HEK293T (cell line): ENCODE results near the gene SNED1.

ENCODE experiments used
- BHLHE40 ChIP-seq: fragments of 450-650 bp; IDR thresholded peaks from 2 replicates; pipeline ENCODE4 v1.6.1; 2016; ENCODE audit warnings: mild to moderate bottlenecking, moderate library complexity, borderline replicate concordance
- ELF4 ChIP-seq: fragments of 450-650 bp; IDR thresholded peaks from 2 replicates; pipeline ENCODE4 v1.6.1; 2017; ENCODE audit warnings: antibody characterized with exemption
- SP1 ChIP-seq: fragments of 450-650 bp; IDR thresholded peaks from 2 replicates; pipeline ENCODE4 v1.6.1; 2017
- ZNF384 ChIP-seq: fragments of 450-650 bp; IDR thresholded peaks from 2 replicates; pipeline ENCODE4 v1.6.1; 2016

GRCh38 chr2:241011751-241012510 is 13.5 kb downstream of the SNED1 start:
- TF ChIP-seq ZNF384 (no peak), SP1 (no peak), ELF4 (no peak), BHLHE40 (no peak)
